ENCODE data around the gene INPP5A. TPM values are rescaled to one million over a fixed set of nuclear protein-coding genes. Genes with fewer than 3 reads are reported as not detected.

Gene INPP5A
- total RNA-seq, 1 donor from 2014 or later, result 30.6 TPM

GRCh38 chr10:132786476-132786883 is 248.9 kb downstream of the INPP5A start:
- Mint-ChIP-seq H3K27ac (no peak overlapping the region), H3K4me3 (ENCODE audit: low read depth) (no peak overlapping the region), H3K9me3 (ENCODE audit: low read depth) (peaks cover 3% of the 10 kb centered on the region), H3K27me3 (peaks cover 23% of the 10 kb centered on the region), H3K4me1 (ENCODE audit: low read depth) (peaks cover 1% of the 10 kb centered on the region), H3K36me3 (ENCODE audit: insufficient read depth) (peaks cover 24% of the 10 kb centered on the region)
- TF ChIP-seq CTCF (IDR thresholded peaks at IDR 0.05; ENCODE audit: unreplicated experiment), result no peak
- no peak for DNase-seq (ENCODE audit: low spot score, unreplicated experiment)

- Mint-ChIP-seq H3K36me3 (ENCODE audit: insufficient read depth) (peaks cover 19% of the 10 kb centered on the region), H3K4me3 (ENCODE audit: low read depth) (no peak overlapping the region), H3K9me3 (ENCODE audit: low read depth) (peaks cover under 1% of the 10 kb centered on the region), H3K27me3 (peaks cover 21% of the 10 kb centered on the region), H3K27ac (no peak overlapping the region), H3K4me1 (ENCODE audit: low read depth) (peaks cover 1% of the 10 kb centered on the region)
- TF ChIP-seq CTCF (IDR thresholded peaks at IDR 0.05; ENCODE audit: unreplicated experiment), result no peak
- no peak for DNase-seq (ENCODE audit: low spot score, unreplicated experiment)
Measured at GRCh38 chr10:132786884-132787494, 249.4 kb downstream of the INPP5A start.

- Mint-ChIP-seq H3K4me1 (ENCODE audit: low read depth) (peaks cover 1% of the 10 kb centered on the region), H3K36me3 (ENCODE audit: insufficient read depth) (peaks cover 14% of the 10 kb centered on the region), H3K27me3 (peaks cover 20% of the 10 kb centered on the region), H3K4me3 (ENCODE audit: low read depth) (peak overlapping the region; percentile 56), H3K27ac (no peak overlapping the region), H3K9me3 (ENCODE audit: low read depth) (no peaks in the 10 kb centered on the region)
- DNase-seq (ENCODE audit: low spot score, unreplicated experiment), result peak; percentile 42
- no peak for TF ChIP-seq CTCF (IDR thresholded peaks at IDR 0.05; ENCODE audit: unreplicated experiment)
Measured at GRCh38 chr10:132787495-132788179, 250.1 kb downstream of the INPP5A start.

GRCh38 chr10:132788180-132788830 is 250.7 kb downstream of the INPP5A start:
- peaks cover 18% of the 10 kb centered on the region for H3K27me3 Mint-ChIP-seq
- H3K36me3 Mint-ChIP-seq (ENCODE audit: insufficient read depth), result peaks cover 7% of the 10 kb centered on the region
- peak; percentile 30 for TF ChIP-seq CTCF (IDR thresholded peaks at IDR 0.05; ENCODE audit: unreplicated experiment)
- H3K9me3 Mint-ChIP-seq (ENCODE audit: low read depth), result no peaks in the 10 kb centered on the region
- DNase-seq (ENCODE audit: low spot score, unreplicated experiment), result no peak
- H3K4me1 Mint-ChIP-seq (ENCODE audit: low read depth), result no peaks in the 10 kb centered on the region
- H3K27ac Mint-ChIP-seq, result no peak overlapping the region
- peak overlapping the region; percentile 56 for H3K4me3 Mint-ChIP-seq (ENCODE audit: low read depth)

GRCh38 chr10:132788831-132789219 is 251.2 kb downstream of the INPP5A start:
- H3K27me3 Mint-ChIP-seq, result peaks cover 14% of the 10 kb centered on the region
- H3K36me3 Mint-ChIP-seq (ENCODE audit: insufficient read depth), result peaks cover 2% of the 10 kb centered on the region
- no peak for DNase-seq (ENCODE audit: low spot score, unreplicated experiment)
- no peak for TF ChIP-seq CTCF (IDR thresholded peaks at IDR 0.05; ENCODE audit: unreplicated experiment)
- H3K4me1 Mint-ChIP-seq (ENCODE audit: low read depth), result no peaks in the 10 kb centered on the region
- peak overlapping the region; percentile 49 for H3K27ac Mint-ChIP-seq
- peak overlapping the region; percentile 48 for H3K4me3 Mint-ChIP-seq (ENCODE audit: low read depth)
- no peaks in the 10 kb centered on the region for H3K9me3 Mint-ChIP-seq (ENCODE audit: low read depth)

Data from progenitor cell of endocrine pancreas (in vitro differentiated cells).